CD4-positive, alpha-beta T cell (primary cell): Measurements from ENCODE around the gene EPG5. TPM values are rescaled to one million over a fixed set of nuclear protein-coding genes. Genes with fewer than 3 reads are reported as not detected.
A peak's percentile ranks its signal among the peaks of the same experiment; 100 is the strongest.

Source experiments
- ATAC-seq: fragments of 200-7000 bp; cut with Tn5 transposase; one replicate; pipeline ENCODE4 v1.10.0; 2022; ENCODE audit warnings: mild to moderate bottlenecking; ENCODE audit not compliant: poor library complexity
- CTCF ChIA-PET: fragments of 350-600 bp; sonication (Branson Sonifier 250); formaldehyde crosslinking; loops from one replicate; lab custom pipeline; 2021; ENCODE audit warnings: antibody characterized with exemption, inconsistent platforms; lab: Charles Lee
- POLR2A ChIA-PET: fragments of 350-600 bp; sonication (Branson Sonifier 250); formaldehyde crosslinking; loops from one replicate; lab custom pipeline; 2021; ENCODE audit warnings: antibody characterized with exemption, inconsistent platforms; lab: Charles Lee
- DNase-seq, 14 experiments: peaks; one replicate each; pipeline ENCODE4 v3.0.0-alpha.2; 2013 to 2020; ENCODE audit warnings: mixed read lengths in 2 of 14
- H3K27ac ChIP-seq, 2 donors: one replicate each; pipeline versions ENCODE4 v1.5.1 to v1.7.0; 2013; ENCODE audit warnings: low read length in 2 of 2, low read depth in 1 of 2, mild to moderate bottlenecking in 1 of 2
- H3K27me3 ChIP-seq, 2 experiments: 1 replicate in 1 of 2; 2 replicates in 1 of 2; pipeline versions ENCODE4 v1.6.1 to v1.7.0; 2013; ENCODE audit warnings: low read length in 2 of 2, control low read depth in 1 of 2, mild to moderate bottlenecking in 1 of 2, moderate library complexity in 1 of 2; ENCODE audit not compliant: insufficient read depth in 2 of 2, control insufficient read depth in 1 of 2
- H3K36me3 ChIP-seq: one replicate; pipeline ENCODE4 v1.6.1; 2013; ENCODE audit warnings: low read length, control low read depth; ENCODE audit not compliant: insufficient read depth
- H3K4me1 ChIP-seq: one replicate; pipeline ENCODE4 v1.6.1; 2013; ENCODE audit warnings: low read length, control low read depth; ENCODE audit not compliant: insufficient read depth
- H3K4me3 ChIP-seq: one replicate; pipeline ENCODE4 v1.5.1; 2013; ENCODE audit warnings: mild to moderate bottlenecking, low read length, moderate library complexity
- H3K9me3 ChIP-seq, 2 experiments: 1 replicate in 1 of 2; 2 replicates in 1 of 2; pipeline versions ENCODE4 v1.6.1 to v1.7.0; 2013; ENCODE audit warnings: low read length in 2 of 2, mild to moderate bottlenecking in 2 of 2, control low read depth in 1 of 2, moderate library complexity in 1 of 2; ENCODE audit not compliant: control insufficient read depth in 1 of 2, insufficient read depth in 1 of 2
- H3K27ac Mint-ChIP-seq: one replicate; pipeline ENCODE4 v1.8.0; 2020; ENCODE audit warnings: mixed read lengths
- H3K27me3 Mint-ChIP-seq: one replicate; pipeline ENCODE4 v1.8.0; 2021; ENCODE audit warnings: mixed read lengths
- H3K36me3 Mint-ChIP-seq: one replicate; pipeline ENCODE4 v1.8.0; 2021; ENCODE audit warnings: low read depth, mixed read lengths
- H3K4me1 Mint-ChIP-seq: one replicate; pipeline ENCODE4 v1.8.0; 2021; ENCODE audit warnings: low read depth, mixed read lengths
- H3K4me3 Mint-ChIP-seq: one replicate; pipeline ENCODE4 v1.8.0; 2020; ENCODE audit warnings: mild to moderate bottlenecking, mixed read lengths
- H3K9me3 Mint-ChIP-seq: one replicate; pipeline ENCODE4 v1.8.0; 2020; ENCODE audit warnings: mixed read lengths
- CTCF ChIP-seq: fragments of 200-600 bp; IDR thresholded peaks from one replicate; pipeline ENCODE4 v1.8.0; 2022; ENCODE audit warnings: antibody characterized with exemption, mild to moderate bottlenecking
- intact Hi-C, 2 experiments: fragments of 100-400 bp; cut with DNase I in 1 of 2; cut with micrococcal nuclease in 1 of 2; formaldehyde crosslinking; loops; one replicate each; pipeline versions ENCODE4 v1.15.1 to v1.9.0; 2023 to 2025; cut with DNase I, micrococcal nuclease
- total RNA-seq, 174 experiments: library from RNA in 2 of 174; stranded (reverse) in 2 of 174; gene quantifications; one replicate each; pipeline ENCODE4 v1.2.3 and lab custom pipeline; 2021 to 2026

The EPG5 gene
- total RNA-seq, 2 experiments from 2014 or later = 25.3 to 26.9 TPM

- Mint-ChIP-seq H3K4me1 (no peaks in the 10 kb centered on the region), H3K4me3 (no peak overlapping the region), H3K27ac (no peak overlapping the region), H3K27me3 (no peaks in the 10 kb centered on the region), H3K9me3 (no peaks in the 10 kb centered on the region), H3K36me3 (peaks cover 89% of the 10 kb centered on the region)
- Histone ChIP-seq H3K9me3 (no peaks in the 10 kb centered on the region), H3K27ac (no peak overlapping the region), H3K4me1 (no peaks in the 10 kb centered on the region), H3K36me3 (peaks cover 83% of the 10 kb centered on the region), H3K4me3 (no peak overlapping the region), H3K27me3 (no peaks in the 10 kb centered on the region)
- peak; percentile 69 for TF ChIP-seq CTCF
- peak; percentile 39 to 78 (median 56) for DNase-seq
- ATAC-seq = peak; percentile 81
- intact Hi-C loops = loop anchor here (1.0 kb wide), 3 partner anchors 163 to 289 kb away; no protein-coding TSS in a partner anchor
- ChIA-PET POLR2A (no interaction called here), CTCF (interaction anchor here (0.6 to 1.0 kb wide), 3 partner anchors 53 to 246 kb away, joined by 3 to 4 read pairs (median 3); no protein-coding TSS in a partner anchor)
Measured at GRCh38 chr18:45910405-45911023, 56.6 kb downstream of the EPG5 start.

- no peak overlapping the region for H3K27ac ChIP-seq
- H3K4me1 Mint-ChIP-seq = no peaks in the 10 kb centered on the region
- intact Hi-C loops = no loop called here
- ChIA-PET CTCF (interaction anchor here (1.1 kb wide), 1 partner anchor 22 kb away, joined by 3 read pairs; no protein-coding TSS in a partner anchor), POLR2A (no interaction called here)
- no peak overlapping the region for H3K27ac Mint-ChIP-seq
- peaks cover 98% of the 10 kb centered on the region for H3K36me3 Mint-ChIP-seq
- no peaks in the 10 kb centered on the region for H3K4me1 ChIP-seq
- no peaks in the 10 kb centered on the region for H3K9me3 ChIP-seq
- peaks cover 82% of the 10 kb centered on the region for H3K36me3 ChIP-seq
- no peaks in the 10 kb centered on the region for H3K27me3 ChIP-seq
- no peak for DNase-seq
- no peak for TF ChIP-seq CTCF
- H3K4me3 Mint-ChIP-seq = no peak overlapping the region
- no peaks in the 10 kb centered on the region for H3K9me3 Mint-ChIP-seq
- H3K27me3 Mint-ChIP-seq = no peaks in the 10 kb centered on the region
- H3K4me3 ChIP-seq = no peak overlapping the region
- ATAC-seq = no peak
Measured at GRCh38 chr18:45901654-45902210, 65.4 kb downstream of the EPG5 start.

GRCh38 chr18:45900623-45901022 is 66.5 kb downstream of the EPG5 start:
- TF ChIP-seq CTCF = no peak
- no peak overlapping the region for H3K27ac Mint-ChIP-seq
- ATAC-seq (no peak), DNase-seq (peak in 1 of 14 experiments; percentile 16)
- POLR2A ChIA-PET = no interaction called here
- H3K36me3 Mint-ChIP-seq = peaks cover 98% of the 10 kb centered on the region
- no peaks in the 10 kb centered on the region for H3K4me1 Mint-ChIP-seq
- no peaks in the 10 kb centered on the region for H3K27me3 Mint-ChIP-seq
- H3K27ac ChIP-seq = no peak overlapping the region
- intact Hi-C loops = no loop called here
- CTCF ChIA-PET = interaction anchor here (1.1 kb wide), 1 partner anchor 21 kb away, joined by 3 read pairs; no protein-coding TSS in a partner anchor
- H3K9me3 Mint-ChIP-seq = no peaks in the 10 kb centered on the region
- peaks cover 79% of the 10 kb centered on the region for H3K36me3 ChIP-seq
- H3K27me3 ChIP-seq = no peaks in the 10 kb centered on the region
- H3K4me3 ChIP-seq = no peak overlapping the region
- H3K4me3 Mint-ChIP-seq = no peak overlapping the region
- H3K9me3 ChIP-seq = no peaks in the 10 kb centered on the region
- H3K4me1 ChIP-seq = no peaks in the 10 kb centered on the region
